GM04504 (cell line): Measurements from ENCODE around the gene MR1.

Source experiments
- DNase-seq: peaks from one replicate; pipeline ENCODE4 v3.0.0-alpha.2; 2012; ENCODE audit warnings: low read depth

The MR1 gene

DNA sequence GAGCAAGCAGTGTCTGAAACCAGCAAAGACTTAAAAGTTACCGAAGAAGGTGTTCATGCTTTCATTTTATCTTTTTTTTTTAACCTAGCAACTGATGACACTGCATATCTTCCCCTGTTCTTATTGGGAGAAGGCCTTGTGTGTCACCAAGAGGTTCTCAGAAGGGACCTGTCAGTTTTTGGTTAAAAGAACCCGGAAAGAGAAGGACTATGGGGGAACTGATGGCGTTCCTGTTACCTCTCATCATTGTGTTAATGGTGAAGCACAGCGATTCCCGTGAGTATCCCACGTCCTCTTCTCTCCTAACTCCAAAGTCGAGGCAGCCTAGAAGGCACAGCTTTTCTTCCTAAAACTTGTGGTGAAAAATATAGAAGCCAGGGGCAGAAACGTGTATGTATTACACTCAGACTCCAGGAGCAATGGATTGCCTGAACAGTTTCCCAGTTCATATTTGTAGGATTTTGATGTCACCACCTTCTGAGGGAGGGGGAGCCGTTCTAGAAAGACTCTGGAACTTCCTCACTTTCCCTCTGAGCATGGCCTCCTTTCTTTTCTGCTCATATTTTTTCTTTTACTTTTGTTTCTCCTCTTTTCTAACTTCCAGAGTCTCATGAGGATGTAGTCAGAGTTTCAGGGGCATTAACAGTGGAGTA is at the start of gene MR1:
MR1 (plus strand) TSS at position 185 of the 653 bp plus-strand sequence; CDS start at position 210, 25 bp downstream.
- DNase-seq, result peak; percentile 75

DNA sequence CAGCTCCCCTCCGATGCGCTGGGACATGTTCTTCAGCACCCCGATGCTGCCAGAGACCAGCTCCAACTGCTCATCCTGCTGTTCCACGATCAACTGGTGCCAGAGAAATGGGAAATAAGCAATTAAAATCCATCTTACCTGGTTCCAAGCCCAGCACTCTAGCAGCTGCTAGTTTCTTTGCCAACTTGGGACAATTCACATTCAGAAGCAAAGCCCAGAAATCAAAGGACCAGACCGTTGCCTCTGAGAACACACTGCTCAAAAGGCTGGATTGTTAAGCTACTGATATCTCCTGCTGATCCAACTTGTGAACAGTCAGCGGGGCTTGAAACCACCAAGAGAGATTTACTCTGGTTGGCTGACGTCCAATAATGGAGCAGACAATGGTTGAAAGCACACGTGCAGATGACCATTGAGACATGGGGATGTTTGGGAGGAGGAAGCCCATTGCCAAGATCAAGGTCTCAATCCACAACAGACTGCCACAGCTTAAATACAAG is 45.5 kb upstream of the MR1 start:
- DNase-seq, result no peak

DNA sequence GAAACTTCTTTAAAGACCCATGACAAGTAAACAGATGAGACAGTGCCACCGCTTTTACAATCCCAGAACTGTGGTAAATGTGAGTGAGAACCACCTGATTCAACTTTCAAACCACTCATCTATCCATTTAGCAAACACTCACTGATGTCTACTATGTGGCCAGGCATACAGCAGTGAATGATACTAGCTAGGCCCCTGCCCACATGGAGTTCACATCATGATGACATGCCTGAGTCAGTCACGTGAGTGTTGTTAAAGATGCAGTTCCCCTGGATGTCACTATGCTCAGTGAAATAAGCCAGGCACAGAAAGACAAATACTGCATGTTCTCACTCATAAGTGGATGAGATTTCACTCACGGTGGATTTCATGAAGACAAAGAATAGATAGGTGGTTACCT is 39.5 kb upstream of the MR1 start:
- no peak for DNase-seq

DNA sequence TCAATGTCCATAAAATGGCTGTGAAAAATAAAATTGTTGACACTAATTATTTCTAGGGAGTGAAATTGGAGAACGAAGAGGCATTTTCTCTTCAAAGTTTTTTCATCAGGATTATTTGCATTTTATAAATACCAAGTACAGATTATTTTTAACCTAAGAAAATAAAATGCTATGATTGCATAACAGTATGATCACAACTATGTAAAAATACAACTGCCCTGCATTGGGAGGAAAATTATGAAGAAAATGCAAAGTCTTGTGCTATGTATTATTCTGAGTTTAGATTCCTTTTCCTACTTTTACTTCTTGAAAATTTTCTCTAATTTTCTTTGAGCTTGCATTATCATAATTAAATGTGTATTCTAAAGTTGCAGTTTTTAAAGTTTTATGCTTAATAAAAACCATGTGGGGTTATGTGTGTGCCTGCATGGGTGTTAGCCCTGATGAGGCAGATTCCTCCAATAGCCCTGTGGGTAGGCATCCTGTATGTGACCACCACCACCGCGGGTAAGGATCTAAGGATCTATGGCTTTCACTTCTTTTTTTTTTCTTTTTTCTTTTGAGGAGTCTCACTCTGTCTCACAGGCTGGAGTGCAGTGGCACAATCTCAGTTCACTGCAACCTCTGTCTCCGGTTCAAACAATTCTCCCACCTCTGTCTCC is 35.8 kb upstream of the MR1 start:
- no peak for DNase-seq

DNA sequence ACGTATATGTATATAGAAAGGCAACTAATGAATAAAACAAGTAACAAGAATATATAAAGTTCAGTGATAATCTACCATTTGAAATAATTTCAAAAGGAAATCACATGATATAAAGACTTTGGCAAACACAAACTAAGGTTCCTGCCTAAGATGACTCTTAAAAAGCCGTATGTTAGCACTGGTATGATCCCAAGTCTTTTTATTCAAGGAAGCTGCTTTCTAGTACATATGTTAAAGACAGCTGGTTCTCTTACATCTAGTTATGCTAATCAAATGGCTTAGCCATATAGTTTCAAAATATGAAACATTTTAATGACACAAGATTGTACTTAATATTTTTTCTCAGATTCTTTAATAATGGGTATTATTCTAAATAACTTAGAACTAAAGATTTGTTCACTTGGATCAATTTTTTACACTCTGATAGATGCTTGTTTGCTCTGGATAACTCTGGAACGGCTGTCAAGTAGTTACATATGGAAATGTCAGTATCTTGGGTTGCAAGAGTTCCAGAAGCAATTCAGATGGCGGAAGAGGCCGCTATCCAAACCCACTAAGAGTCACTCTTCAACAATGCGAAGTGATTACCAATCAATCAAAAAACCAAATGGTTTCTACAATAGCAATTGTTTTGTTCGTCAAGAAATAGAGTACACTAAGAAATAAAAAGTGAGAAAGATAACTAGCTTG is 32.5 kb upstream of the MR1 start:
- DNase-seq, result no peak

DNA sequence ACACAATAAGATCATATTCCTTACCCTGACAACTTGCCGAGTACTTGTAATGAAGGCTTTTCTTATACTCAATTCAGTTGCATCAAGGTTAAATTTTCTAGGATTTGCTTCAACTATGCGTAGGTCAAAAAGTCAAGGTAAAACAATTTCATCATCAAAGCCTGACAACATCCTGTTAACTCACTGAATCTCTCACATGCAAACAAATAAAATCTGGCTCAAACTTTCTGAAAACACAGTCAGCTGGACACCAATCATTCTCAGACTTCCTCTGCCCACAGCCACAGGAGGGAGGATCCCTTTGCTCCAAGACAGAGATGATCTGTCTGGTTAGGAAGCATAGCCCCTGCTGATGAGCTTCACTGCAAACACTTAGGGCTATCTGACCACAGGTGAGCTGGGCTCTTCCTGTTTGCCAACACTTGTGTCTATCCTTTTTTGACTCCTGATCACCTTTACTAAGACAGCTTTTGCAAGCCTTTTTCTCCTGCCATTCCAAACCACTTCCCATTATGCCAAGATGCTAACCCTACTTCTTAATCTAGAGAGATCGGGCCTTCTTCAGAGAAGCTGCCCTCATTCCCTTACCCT is 31.1 kb upstream of the MR1 start:
- DNase-seq, result no peak

DNA sequence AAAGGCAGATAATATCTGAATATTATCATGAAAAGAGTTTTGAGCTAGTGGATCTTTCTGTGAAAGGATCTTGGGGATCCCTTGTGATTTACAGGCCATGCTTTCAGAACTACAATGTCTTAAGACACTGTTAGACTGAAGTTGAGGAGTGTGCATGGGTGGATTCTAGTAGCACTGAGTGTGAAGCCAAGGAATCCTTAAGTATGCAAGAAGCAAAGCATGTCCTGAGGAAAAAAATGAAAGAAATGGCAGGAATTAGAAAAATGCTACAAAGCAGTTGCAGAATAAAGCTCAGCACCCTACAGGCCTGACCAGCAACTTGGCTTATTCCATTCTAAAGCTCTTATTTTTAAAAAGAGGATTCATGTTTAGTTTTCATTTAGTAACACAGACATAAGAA is 23.0 kb upstream of the MR1 start:
- DNase-seq, result no peak

DNA sequence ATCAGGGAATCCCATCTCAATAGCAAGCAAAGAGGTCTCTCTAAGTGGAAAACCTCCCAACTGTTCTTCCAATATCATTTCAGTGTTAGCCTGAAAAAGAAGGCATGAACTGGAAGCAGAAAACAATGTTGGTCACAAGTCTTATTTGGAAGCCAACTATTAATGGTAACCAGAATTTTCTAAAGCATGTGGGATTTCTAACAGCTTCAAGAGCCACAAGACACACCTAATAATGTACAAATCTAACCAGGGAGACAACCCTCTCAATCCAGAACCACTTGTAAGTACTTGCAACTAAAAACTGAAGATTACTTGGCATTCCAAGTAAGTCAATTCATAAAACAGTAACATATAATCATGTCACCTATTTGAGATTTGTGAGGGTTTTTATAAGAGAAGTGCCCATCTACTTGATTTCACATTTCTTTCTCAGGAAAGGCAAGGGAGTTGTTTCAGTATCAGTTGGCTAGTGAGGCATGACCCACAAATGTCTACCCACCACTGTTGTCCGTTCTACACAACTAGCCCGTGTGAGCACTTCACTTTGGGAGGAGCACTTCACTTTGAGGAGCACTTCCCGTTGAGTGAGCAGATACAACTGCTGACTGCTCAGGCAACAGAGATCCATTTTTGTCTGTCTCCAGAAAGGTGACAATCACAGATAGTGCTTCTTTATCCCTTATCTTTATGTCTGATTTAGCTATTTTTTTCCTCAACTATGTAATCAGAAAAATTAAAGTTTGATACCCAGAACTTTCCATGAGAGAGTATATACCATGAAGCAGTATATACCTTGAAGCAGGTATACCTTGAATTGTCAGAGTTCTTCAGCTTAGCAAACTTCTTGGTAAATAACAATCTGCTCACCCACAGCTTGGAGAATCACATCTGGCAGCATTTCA is 22.2 kb upstream of the MR1 start:
- no peak for DNase-seq

DNA sequence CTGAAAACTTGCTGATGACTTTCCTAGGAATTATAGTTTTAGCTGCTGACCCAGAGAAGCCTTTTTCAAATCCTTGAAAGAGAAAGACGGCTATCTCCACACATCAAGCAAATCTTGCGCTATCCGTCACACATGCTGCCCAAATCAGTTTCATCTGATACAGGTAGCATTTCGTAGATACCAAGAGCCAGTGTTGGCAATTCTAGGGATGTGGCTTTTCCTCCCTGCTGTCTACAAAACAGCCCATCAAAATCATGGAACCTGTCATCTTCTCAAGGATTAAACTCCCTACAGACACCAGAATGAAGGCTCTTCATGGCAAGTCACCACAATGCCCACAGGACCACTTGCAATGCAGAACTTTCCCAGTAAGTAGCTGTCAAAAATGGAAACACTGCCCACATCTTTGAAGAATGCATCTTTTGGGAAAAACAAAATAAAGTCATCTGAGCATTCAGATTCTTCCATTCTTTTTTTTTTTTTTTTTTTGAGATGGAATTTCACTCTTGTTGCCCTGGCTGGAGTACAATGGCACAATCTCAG is 21.5 kb upstream of the MR1 start:
- DNase-seq, result no peak

DNA sequence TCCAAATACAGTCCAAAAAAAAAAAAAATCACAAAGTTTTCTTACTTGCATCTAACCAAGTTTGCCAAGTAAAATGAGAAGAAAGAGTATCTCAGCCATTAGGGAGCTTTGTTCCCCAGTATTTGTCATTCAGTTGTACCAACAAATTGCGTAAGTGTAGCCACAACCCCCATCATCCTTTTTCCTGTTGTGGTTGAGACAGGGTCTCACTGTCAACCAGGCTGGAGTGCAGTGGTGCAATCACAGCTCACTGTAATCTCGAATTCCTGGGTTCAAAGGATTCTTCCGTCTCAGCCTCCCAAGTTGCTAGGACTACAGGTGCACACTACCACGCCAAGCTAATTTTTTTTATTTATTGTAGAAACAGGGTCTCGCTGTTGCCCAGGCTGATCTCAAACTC is 20.6 kb upstream of the MR1 start:
- DNase-seq, result no peak

DNA sequence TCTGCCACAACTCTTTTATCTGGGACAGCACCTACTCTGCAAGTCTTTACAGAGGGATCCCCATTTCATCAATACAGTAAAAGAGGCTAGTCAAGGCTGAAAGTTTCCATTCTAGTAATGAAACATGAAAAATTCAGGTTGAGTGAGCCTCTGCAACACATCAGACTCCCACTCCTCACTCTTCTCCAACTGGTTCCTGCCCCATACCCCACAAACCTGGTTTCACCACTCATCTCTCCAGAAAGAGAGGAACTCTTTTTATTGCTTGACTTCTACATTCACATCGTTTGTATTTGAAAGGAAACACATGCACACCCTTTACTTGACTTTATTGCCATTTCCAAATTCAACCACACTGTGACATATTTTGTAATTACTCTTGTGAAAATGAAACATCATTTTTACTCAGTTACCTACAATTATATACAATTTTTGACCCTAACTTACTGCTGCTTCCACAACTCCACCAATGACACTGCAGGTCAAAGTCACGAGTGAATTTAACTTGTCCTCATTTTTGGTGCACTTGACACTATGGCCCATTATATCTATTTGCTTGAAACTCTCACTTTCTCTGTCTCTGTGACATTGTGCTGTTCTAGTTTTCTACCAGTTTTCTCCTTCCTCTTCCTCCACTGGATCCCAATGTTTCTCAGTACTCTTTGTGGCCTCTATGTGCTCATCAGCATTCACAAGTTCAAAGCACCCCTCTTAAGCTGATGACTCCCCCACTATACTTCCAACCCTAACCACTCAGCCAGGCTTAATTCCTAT is 19.1 kb upstream of the MR1 start:
- no peak for DNase-seq

DNA sequence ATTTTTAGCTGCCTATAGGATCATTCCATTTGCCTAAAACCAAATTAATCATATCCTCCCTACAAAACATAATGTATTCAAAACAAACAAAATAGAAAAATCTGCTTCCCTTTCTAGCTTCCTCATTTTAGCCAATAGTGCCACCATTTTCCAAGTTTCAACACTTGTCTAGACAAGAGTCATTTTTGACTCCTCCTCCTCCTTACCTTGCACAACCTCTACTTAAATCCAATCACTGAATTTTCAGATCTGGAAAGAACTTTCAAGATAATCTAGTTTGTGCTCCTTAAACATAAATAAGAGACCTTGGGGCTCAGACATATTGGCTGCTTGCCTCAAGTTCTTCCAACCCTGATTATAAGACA is 18.6 kb upstream of the MR1 start:
- no peak for DNase-seq

DNA sequence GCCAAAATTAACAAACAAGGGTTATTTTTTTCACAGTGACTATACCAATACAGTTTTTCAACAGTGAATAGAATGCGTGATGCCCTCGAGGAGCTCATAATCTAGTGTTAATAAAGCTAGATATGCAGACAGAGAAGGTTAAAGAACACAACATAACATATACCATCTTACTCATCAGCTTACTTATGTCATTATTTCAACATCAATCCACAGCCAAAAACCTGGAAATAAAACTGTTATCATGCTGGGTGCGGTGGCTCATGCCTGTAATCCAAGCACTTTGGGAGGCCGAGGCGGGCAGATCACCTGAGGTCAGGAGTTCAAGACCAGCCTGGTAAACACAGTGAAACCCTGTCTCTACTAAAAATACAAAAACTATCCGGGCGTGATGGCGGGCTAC is 17.2 kb upstream of the MR1 start:
- DNase-seq, result no peak

DNA sequence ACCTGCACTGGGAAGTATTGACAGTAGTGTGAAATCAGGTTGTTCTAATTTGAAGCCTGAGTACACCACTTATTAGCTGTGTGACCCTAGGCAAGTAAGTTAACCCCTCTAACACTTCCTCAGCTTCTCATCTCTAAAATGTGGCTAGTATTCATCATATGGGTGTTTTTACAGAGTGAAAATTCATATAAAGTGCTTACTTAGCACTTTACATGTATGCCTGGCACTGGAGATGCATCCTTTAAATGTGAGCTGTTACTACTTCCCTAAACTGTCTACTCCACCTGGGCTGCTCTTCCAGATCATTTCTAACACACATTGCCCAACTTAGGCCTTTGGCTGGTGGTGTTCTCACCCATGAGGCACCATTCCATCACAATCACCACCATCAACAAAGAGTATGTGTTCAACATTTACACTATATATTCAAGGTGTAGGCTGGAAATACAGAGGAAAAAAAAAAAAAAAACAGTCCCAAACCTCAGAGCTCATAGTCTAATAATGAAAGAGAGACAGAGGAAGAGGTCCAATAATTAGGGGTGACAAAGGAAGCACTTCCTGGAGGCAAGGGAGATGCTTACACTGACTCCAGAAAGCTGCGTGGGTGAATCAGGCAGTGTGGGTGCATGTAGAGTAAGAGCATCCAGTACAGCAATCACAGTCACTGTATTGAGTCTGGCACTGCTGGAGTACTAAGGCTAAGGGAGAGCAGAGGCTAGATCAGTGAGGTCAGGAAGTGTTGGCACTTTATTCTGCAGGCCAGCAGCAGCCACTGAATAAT is 14.7 kb upstream of the MR1 start:
- DNase-seq, result no peak

DNA sequence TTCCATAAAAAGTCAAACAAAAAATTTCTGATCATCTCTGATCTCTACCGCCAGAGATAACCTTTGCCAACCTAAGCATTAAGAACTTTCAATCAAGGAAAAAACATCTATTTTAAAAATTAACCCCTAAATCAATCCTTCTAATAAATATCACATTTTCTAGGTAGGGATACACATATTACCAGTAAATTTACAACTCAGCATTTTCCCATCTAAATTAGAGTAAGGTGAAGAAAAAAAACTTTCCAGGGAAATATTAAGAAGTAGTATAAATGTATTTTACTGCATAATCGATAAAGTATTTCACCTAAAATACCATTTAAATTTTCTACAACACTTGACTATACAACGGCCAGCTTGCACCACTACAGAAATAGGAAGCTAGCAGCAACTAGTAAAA is 12.6 kb upstream of the MR1 start:
- no peak for DNase-seq

DNA sequence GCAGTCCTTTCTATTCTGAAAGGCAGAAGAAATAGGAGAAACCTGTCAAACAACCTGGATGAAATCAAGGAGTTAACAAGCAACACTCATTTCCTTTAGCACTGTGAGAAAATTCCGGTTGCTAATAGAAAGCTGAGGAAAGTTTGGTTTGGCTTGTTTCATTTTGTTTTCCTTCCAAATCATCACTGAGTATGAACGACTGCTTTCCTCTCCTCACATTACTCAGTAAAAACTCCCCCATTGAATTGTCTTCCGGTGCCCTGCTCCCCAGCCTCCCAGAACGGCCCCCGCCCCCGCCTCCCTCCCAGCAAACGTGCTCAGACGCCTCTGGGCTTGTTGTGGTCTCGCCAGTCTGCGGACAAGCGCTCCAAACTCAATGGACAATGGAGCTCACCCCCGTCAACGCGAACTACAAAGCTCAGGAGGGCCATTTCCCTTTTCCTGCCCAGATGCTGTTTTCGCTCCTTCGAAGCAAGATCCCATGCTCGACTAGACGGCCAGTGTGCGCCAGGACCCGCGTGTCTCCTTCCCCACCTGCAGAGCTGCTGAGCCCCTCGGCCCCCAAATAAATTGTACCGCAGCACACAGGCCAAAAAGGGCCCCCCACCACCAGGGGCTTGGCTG is 11.9 kb upstream of the MR1 start:
- DNase-seq, result no peak

DNA sequence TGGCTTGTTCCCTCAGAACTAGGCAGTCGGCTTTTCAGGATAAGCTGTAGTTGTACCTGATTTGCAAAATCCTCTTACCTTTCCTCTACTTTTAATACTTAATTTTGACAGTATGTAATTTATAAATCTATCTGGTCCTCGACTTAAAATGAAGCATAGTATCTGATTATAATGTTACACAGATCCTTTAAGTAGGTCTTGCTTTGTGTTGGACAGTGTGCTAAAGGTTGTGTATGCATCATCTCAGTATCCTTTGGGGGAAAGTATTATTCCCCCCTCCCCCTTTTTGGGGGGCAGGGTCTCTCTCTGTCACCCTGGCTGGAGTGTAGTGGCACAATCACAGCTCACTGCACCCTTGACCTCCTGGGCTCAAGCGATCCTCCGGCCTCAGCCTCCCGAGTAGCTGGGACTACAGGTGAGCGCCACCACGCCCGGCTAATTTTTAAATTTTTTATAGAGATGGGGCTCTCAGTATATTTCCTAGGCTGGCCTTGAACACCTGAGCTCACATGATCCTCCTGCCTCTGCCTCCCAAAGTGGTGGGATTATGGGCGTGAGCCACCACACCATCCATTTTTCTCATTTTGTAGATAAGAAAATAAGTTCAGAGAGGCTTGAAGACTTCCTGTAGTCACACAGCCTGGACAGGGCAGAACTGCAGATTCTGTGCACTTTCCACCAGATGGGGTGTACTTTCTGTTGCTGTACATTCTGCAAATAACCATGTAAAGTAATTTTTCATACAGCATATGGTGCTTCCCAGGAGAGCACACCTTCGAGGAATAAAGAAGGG is 10.3 kb upstream of the MR1 start:
- no peak for DNase-seq

DNA sequence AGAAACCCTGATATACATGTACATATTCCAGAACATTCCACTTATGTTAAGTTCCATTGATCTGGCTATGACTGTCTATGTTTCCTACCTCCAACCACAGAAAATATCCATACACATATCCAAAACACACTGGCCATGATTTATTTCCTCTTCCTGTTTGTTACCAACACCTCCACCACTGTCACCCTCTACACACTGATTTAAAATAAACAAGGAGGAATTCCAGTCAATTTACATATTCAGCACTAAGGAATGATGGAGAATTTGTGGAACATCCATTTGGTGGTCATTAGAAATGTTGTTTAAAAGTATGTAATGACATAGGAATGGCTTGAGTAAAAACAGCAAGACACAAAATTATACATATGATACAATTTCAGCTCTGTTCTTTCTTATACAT is 5.6 kb upstream of the MR1 start:
- no peak for DNase-seq

DNA sequence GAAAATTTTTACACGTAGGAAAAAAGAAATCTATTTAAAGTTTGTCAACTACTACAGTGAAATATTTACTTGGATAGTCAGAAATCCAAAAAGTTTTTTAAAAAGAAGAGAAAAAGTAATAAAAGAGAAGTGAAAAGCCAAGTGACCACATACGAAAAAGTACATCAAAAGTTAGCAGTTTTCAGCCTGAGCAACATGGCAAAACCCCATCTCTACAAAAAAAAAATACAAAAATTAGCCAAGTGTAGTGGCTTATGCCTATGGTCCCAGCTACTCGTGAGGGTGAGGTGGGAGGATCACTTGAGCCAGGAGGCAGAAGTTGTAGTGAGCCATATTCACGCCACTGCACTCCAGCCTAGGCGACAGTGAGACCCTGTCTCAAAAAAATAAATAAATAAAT is 5.2 kb upstream of the MR1 start:
- no peak for DNase-seq
